Body of pancreas (tissue), 4 donors: ENCODE results near the gene MYO1G. TPM values are rescaled to one million over a fixed set of nuclear protein-coding genes. Genes with fewer than 3 reads are reported as not detected.

Experiments
- ATAC-seq: fragments of 150-250 bp; one replicate; pipeline ENCODE4 v1.9.1; 2016
- DNase-seq, 4 donors: peaks; one replicate each; pipeline ENCODE4 v3.0.0-alpha.2; 2019
- H3K27ac ChIP-seq, 4 donors: fragments of 200-600 bp; sonication (generic); 1 replicate in 3 of 4; 2 replicates in 1 of 4; pipeline versions ENCODE4 v1.5.1 to v1.6.1; 2016 to 2019; ENCODE audit warnings: mild to moderate bottlenecking in 1 of 4, mixed read lengths in 1 of 4, moderate library complexity in 1 of 4
- H3K27me3 ChIP-seq, 2 donors: fragments of 200-600 bp; sonication (generic); one replicate each; pipeline ENCODE4 v1.6.0; 2016; ENCODE audit warnings: mild to moderate bottlenecking in 1 of 2
- H3K36me3 ChIP-seq, 2 donors: fragments of 200-600 bp; sonication (generic); replicated peaks in 1 of 2; 2 replicates each; pipeline ENCODE4 v1.5.1; 2016; ENCODE audit warnings: low read depth in 2 of 2; ENCODE audit not compliant: insufficient read depth in 1 of 2
- H3K4me1 ChIP-seq: fragments of 200-600 bp; sonication (generic); one replicate; pipeline ENCODE4 v1.6.0; 2016
- H3K4me3 ChIP-seq, 2 donors: fragments of 200-600 bp; sonication (generic); 1 replicate in 1 of 2; 2 replicates in 1 of 2; pipeline ENCODE4 v1.5.1; 2016 to 2019
- H3K9me3 ChIP-seq, 3 donors: fragments of 200-600 bp; sonication (generic); 1 replicate in 2 of 3; 2 replicates in 1 of 3; pipeline ENCODE4 v1.5.1; 2016
- CTCF ChIP-seq, 7 experiments: fragments of 450-650 bp in 4 of 7; fragments of 200-600 bp in 3 of 7; sonication (generic) in 3 of 7; IDR thresholded peaks; one replicate each; pipeline ENCODE4 v1.5.1; 2016 to 2019; ENCODE audit warnings: antibody characterized with exemption in 7 of 7
- POLR2A ChIP-seq, 3 donors: fragments of 450-650 bp; IDR thresholded peaks; one replicate each; pipeline ENCODE4 v1.6.1; 2016; ENCODE audit warnings: antibody characterized with exemption in 3 of 3, mild to moderate bottlenecking in 2 of 3
- WGBS, 2 donors: methylation state at CpG; one replicate each; pipeline ENCODE4 v1.1.5; 2017; 5-methylcytosine and 5-hydroxymethylcytosine counted together
- intact Hi-C: fragments of 100-400 bp; cut with DNase I; formaldehyde crosslinking; loops from one replicate; pipeline ENCODE4 v1.15.1; 2023
- total RNA-seq, 2 donors: library from RNA; depleted of rRNA; stranded (reverse); fragments of >200 nt; gene quantifications; one replicate each; pipeline ENCODE4 v1.1.0, GENCODE V29; 2016

MYO1G gene
- total RNA-seq, 2 donors from 2014 or later: 2.3 to 3.3 TPM

GRCh38 chr7:44964831-44965440, 13.9 kb downstream of the MYO1G start:
- H3K4me3 ChIP-seq: no peak overlapping the region
- intact Hi-C loops: no loop called here
- peaks cover 0 to 3% of the 10 kb centered on the region in 2 donors for H3K27me3 ChIP-seq
- DNase-seq: no peak
- no peaks in the 10 kb centered on the region for H3K36me3 ChIP-seq
- WGBS, 2 donors: 98 to 100% methylated on average over 1 to 6 of the region's 13 CpGs
- no peak overlapping the region for H3K27ac ChIP-seq
- no peaks in the 10 kb centered on the region for H3K9me3 ChIP-seq
- no peak for ATAC-seq
- TF ChIP-seq POLR2A (IDR thresholded peaks at IDR 0.05) (no peak), CTCF (IDR thresholded peaks at IDR 0.05) (no peak)
- H3K4me1 ChIP-seq: peaks cover 9% of the 10 kb centered on the region

- DNase-seq (no peak), ATAC-seq (no peak)
- peaks cover 9% of the 10 kb centered on the region for H3K4me1 ChIP-seq
- WGBS, 2 donors: 79 to 83% methylated on average over 4 to 7 of the region's 7 CpGs
- TF ChIP-seq CTCF (IDR thresholded peaks at IDR 0.05) (no peak), POLR2A (IDR thresholded peaks at IDR 0.05) (no peak)
- H3K4me3 ChIP-seq: no peak overlapping the region
- intact Hi-C loops: no loop called here
- H3K27me3 ChIP-seq: peaks cover 0 to 3% of the 10 kb centered on the region in 2 donors
- no peak overlapping the region for H3K27ac ChIP-seq
- no peaks in the 10 kb centered on the region for H3K36me3 ChIP-seq
- no peaks in the 10 kb centered on the region for H3K9me3 ChIP-seq
Observed at GRCh38 chr7:44964384-44964830, 14.4 kb downstream of the MYO1G start.

- Histone ChIP-seq H3K4me1 (peaks cover 9% of the 10 kb centered on the region), H3K27me3 (peaks cover 0 to 3% of the 10 kb centered on the region in 2 donors), H3K9me3 (no peaks in the 10 kb centered on the region), H3K36me3 (no peaks in the 10 kb centered on the region), H3K27ac (no peak overlapping the region), H3K4me3 (no peak overlapping the region)
- intact Hi-C loops: no loop called here
- DNase-seq (no peak), ATAC-seq (no peak)
- no peak for TF ChIP-seq CTCF (IDR thresholded peaks at IDR 0.05)
- no peak for TF ChIP-seq POLR2A (IDR thresholded peaks at IDR 0.05)
- 89 to 90% methylated on average over 10 to 24 of the region's 24 CpGs for WGBS, 2 donors
Observed at GRCh38 chr7:44963364-44964290, 15.2 kb downstream of the MYO1G start.

GRCh38 chr7:44962483-44963251, 16.1 kb downstream of the MYO1G start:
- Histone ChIP-seq H3K27me3 (peaks cover 0 to 3% of the 10 kb centered on the region in 2 donors), H3K36me3 (no peaks in the 10 kb centered on the region), H3K4me1 (peaks cover 9% of the 10 kb centered on the region), H3K9me3 (no peaks in the 10 kb centered on the region), H3K27ac (no peak overlapping the region), H3K4me3 (no peak overlapping the region)
- peak; percentile 57 for ATAC-seq
- TF ChIP-seq POLR2A (IDR thresholded peaks at IDR 0.05) (no peak), CTCF (IDR thresholded peaks at IDR 0.05) (no peak)
- intact Hi-C loops: no loop called here
- WGBS, 2 donors: 17% methylated on average over 66 of the region's 76 CpGs; no CpG with 5 or more reads in 1 of the 2 donors
- peak in 2 of 4 donors; percentile 42 to 53 for DNase-seq
